AG04450 (cell line): ENCODE results near the gene PCSK6. TPM values are rescaled to one million over a fixed set of nuclear protein-coding genes. Genes with fewer than 3 reads are reported as not detected.

Source experiments
- CTCF ChIA-PET: fragments of 300-600, 350-600 bp; formaldehyde crosslinking; extraction: SDS; loops from one replicate; lab custom pipeline; 2022; ENCODE audit warnings: antibody characterized with exemption, inconsistent platforms; lab: Charles Lee
- POLR2A ChIA-PET: fragments of 350-600 bp; formaldehyde crosslinking; extraction: SDS; loops from one replicate; lab custom pipeline; 2021; ENCODE audit warnings: antibody characterized with exemption, inconsistent platforms; lab: Yijun Ruan, JAX
- DNase-seq: peaks from one replicate; pipeline ENCODE4 v3.0.0-alpha.2; 2011; ENCODE audit warnings: low read depth, low spot score
- H3K27ac ChIP-seq: one replicate; pipeline ENCODE4 v1.5.1; 2012; ENCODE audit warnings: low read depth, low read length, control low read depth
- H3K27me3 ChIP-seq: one replicate; pipeline ENCODE4 v1.6.0; 2012; ENCODE audit warnings: low read length; ENCODE audit not compliant: control insufficient read depth, insufficient read depth
- H3K4me3 ChIP-seq: 2 replicates; pipeline ENCODE4 v1.5.1; 2011; ENCODE audit warnings: mild to moderate bottlenecking, low read depth, low read length, control low read depth
- H3K9me3 ChIP-seq: 2 replicates; pipeline ENCODE4 v1.5.1; 2012; ENCODE audit warnings: low read length; ENCODE audit not compliant: control insufficient read depth, insufficient read depth
- polyA plus RNA-seq: library from polyadenylated mRNA; depleted of rRNA; stranded (reverse); fragments of >200 nt; gene quantifications from 2 replicates; pipeline ENCODE4 v1.2.3, GENCODE V29; 2011
- TF ChIP-seq, protein P1 (sequence below): IDR thresholded peaks from 2 replicates; pipeline ENCODE4 v1.5.1; 2011; ENCODE audit warnings: low read depth, low read length, control low read depth, inconsistent platforms

The PCSK6 gene
- polyA plus RNA-seq, 1 experiment = 0.06 TPM

DNA sequence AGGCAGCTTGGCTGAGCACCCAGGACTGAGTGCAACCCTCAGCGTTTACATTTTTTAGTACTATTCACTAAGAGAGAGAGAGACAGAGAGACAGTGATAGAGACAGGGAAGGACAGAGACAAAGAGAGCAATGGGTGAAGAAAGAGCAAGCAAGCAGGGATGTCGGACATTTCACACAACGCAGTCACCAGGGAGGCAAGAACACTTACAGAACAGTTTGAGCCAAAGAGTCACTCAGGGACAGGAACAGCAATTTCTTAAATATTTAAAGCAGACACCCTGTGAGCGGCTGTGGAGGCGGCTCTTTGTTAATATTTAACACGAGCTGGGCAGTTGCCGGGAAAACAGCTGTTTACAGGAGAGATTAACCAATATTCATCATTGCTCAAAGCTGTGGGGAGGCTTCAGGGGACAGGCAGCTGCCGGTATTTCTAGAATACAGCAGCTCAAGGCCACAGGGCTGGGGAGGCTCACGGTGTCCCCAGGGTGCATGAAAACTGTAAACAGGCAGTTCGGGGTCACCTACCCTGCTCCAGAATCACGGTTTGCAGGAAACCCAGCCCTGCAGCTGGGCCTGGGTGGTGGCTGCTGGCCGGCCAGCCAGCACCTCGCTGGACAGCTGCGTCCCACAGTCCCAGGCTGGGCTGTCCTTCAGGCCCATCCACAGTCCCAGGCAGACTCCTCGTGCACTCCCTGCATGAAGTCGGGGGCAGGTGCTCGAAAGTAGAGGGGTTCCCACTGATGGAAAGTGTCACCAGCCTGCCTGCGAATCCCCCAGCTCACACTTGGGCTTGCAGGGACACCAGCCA lies 38.8 kb upstream of the PCSK6 start:
- DNase-seq = no peak
- CTCF ChIA-PET = no interaction called here
- H3K27me3 ChIP-seq = peaks cover 7% of the 10 kb centered on the region
- POLR2A ChIA-PET = no interaction called here
- TF ChIP-seq, protein P1, sequence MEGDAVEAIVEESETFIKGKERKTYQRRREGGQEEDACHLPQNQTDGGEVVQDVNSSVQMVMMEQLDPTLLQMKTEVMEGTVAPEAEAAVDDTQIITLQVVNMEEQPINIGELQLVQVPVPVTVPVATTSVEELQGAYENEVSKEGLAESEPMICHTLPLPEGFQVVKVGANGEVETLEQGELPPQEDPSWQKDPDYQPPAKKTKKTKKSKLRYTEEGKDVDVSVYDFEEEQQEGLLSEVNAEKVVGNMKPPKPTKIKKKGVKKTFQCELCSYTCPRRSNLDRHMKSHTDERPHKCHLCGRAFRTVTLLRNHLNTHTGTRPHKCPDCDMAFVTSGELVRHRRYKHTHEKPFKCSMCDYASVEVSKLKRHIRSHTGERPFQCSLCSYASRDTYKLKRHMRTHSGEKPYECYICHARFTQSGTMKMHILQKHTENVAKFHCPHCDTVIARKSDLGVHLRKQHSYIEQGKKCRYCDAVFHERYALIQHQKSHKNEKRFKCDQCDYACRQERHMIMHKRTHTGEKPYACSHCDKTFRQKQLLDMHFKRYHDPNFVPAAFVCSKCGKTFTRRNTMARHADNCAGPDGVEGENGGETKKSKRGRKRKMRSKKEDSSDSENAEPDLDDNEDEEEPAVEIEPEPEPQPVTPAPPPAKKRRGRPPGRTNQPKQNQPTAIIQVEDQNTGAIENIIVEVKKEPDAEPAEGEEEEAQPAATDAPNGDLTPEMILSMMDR = no peak
- peaks cover 3% of the 10 kb centered on the region; the same call in 1 of the 2 replicates for H3K9me3 ChIP-seq
- H3K4me3 ChIP-seq = no peak overlapping the region
- no peak overlapping the region for H3K27ac ChIP-seq

DNA sequence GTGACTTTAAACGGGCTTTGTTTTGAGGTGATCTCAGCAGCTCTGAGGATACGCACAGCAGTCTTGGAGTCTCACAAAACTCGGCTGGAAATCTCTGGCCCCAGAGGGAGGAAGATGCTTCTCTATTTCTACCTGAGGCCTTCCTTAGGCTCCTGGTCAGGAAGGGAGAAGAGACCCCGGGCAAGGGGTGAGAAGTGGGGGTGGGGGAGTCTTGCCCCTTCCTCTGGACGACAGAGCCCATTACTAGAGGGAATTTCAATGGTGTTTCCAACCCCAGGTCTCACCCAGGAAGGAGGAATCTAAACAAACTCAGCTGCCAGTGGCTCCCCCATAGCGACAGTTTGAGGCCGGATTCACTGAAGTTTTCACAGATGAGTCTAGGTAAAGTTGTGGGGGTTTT lies 37.4 kb upstream of the PCSK6 start:
- DNase-seq = no peak
- POLR2A ChIA-PET = no interaction called here
- TF ChIP-seq, protein P1 = no peak
- H3K9me3 ChIP-seq = peaks cover 3% of the 10 kb centered on the region; the same call in 1 of the 2 replicates
- CTCF ChIA-PET = no interaction called here
- H3K4me3 ChIP-seq = no peak overlapping the region
- peaks cover 7% of the 10 kb centered on the region for H3K27me3 ChIP-seq
- no peak overlapping the region for H3K27ac ChIP-seq

DNA sequence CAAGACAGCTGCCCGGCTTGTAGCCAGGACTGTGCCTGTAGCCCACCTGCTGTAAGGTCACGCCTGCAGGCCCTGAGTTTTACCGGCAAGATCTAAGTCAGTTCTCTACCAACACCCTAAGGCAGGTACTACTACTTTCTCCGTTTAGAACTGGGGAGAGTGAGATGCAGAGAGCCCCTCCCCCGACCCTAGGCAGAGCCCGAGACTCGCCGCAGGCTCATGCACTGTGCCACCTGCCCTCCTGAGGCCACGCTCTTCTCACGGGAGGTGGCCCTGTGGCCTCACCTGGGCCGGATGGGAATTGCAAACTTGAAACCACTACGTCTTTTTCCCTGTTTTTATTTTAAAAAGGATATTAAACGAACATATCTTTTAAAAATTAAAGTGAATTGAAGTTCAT lies 36.9 kb upstream of the PCSK6 start:
- ChIA-PET CTCF (no interaction called here), POLR2A (no interaction called here)
- TF ChIP-seq, protein P1 = no peak

DNA sequence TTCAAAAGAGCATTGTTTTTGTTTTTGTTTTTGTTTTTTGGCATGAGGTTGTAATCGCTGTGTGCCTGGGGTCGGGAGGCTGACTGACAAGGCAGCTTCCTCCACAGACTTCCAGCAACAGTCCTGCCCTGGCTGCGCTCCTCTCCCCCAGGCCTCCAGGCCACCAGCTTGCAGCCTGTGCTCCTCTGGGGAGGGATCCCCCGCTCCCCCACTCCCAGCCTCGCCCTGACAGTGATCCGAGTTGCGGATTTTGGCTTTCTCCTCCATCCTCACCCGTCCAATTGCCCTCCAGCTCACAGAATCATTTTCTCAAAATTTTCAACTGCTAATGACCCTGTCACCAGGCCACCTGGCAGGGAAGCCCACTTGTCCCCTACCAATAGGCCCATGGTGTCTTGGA lies 36.5 kb upstream of the PCSK6 start:
- POLR2A ChIA-PET = no interaction called here
- TF ChIP-seq, protein P1 = no peak
- Histone ChIP-seq H3K4me3 (no peak overlapping the region), H3K27ac (no peak overlapping the region), H3K27me3 (peaks cover 7% of the 10 kb centered on the region), H3K9me3 (peaks cover 3% of the 10 kb centered on the region; the same call in 1 of the 2 replicates)
- CTCF ChIA-PET = no interaction called here
- no peak for DNase-seq

More for the DNA sequence above, 36.9 kb upstream of the PCSK6 start:
- Histone ChIP-seq H3K27ac (no peak overlapping the region), H3K27me3 (peaks cover 7% of the 10 kb centered on the region), H3K4me3 (no peak overlapping the region), H3K9me3 (peaks cover 3% of the 10 kb centered on the region; the same call in 1 of the 2 replicates)
- DNase-seq = no peak

DNA sequence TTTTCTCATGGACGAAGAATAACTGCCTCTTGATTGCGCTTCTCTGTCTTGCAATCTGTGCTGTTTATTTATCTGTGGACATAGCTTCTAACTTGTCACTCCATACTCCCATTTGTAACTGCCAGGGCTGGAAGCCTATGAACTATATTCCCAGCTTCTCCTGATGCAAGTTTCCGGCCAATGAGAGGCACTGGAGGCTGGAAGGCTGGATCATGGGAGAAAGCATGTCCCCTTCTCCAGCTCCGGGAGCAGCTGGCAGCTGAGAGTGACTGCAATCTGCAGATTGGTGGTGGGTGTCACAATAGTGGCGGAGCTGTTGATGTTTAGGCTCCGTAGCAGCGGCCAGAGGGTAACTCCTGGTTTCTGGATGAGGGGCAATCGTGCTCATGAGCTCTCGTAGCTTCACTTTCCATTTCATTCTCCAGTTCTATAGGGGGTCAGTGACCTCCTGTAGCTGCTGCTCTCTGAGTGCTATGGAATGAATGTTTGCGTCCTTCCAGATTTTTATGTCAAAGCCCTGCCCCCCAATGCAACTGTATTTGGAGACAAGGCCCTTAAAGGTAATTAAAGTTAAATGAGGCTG lies 35.7 kb upstream of the PCSK6 start:
- peaks cover 3% of the 10 kb centered on the region; the same call in 1 of the 2 replicates for H3K9me3 ChIP-seq
- ChIA-PET POLR2A (no interaction called here), CTCF (no interaction called here)
- peaks cover 7% of the 10 kb centered on the region for H3K27me3 ChIP-seq
- no peak for DNase-seq
- no peak overlapping the region for H3K4me3 ChIP-seq
- TF ChIP-seq, protein P1 = no peak
- H3K27ac ChIP-seq = no peak overlapping the region
